ENCODE results near the gene CDT1.

- TF ChIP-seq CTCF (conservative IDR thresholded peaks at IDR 0.05; ENCODE audit: low read depth in 2 of 2), result peak; percentile 60 to 67
- TF ChIP-seq POLR2AphosphoS5 (IDR thresholded peaks at IDR 0.05; ENCODE audit: low read depth), result no peak
- TF ChIP-seq REST (IDR thresholded peaks at IDR 0.05; ENCODE audit: unreplicated experiment), result no peak
- TF ChIP-seq EZH2 (IDR thresholded peaks at IDR 0.05; ENCODE audit: low read depth, unreplicated experiment), result no peak
- TF ChIP-seq EZH2phosphoT487 (IDR thresholded peaks at IDR 0.05; ENCODE audit: unreplicated experiment), result no peak
These were observed 48.5 kb upstream of the CDT1 start for GRCh38 chr16:88754912-88755744.
